ENCODE data around the gene PRDM16.

GRCh38 chr1:3415260-3416090, 346.5 kb downstream of the PRDM16 start:
- TF ChIP-seq CTCF (IDR thresholded peaks at IDR 0.05; ENCODE audit: low read depth, low read length, missing input control) (no peak), FOXA2 (IDR thresholded peaks at IDR 0.05) (no peak), JUND (IDR thresholded peaks at IDR 0.05) (no peak), GABPA (IDR thresholded peaks at IDR 0.05 in 1 of 2, conservative IDR thresholded peaks at IDR 0.05 in 1 of 2) (no peak), ZBTB33 (IDR thresholded peaks at IDR 0.05) (no peak), MAX (IDR thresholded peaks at IDR 0.05) (no peak), RAD21 (IDR thresholded peaks at IDR 0.05) (no peak), REST (IDR thresholded peaks at IDR 0.05) (no peak), SP1 (IDR thresholded peaks at IDR 0.05) (no peak), RXRA (IDR thresholded peaks at IDR 0.05) (no peak), TAF1 (conservative IDR thresholded peaks at IDR 0.05) (no peak), EGR1 (IDR thresholded peaks at IDR 0.05; ENCODE audit: low read depth in 2 of 2) (no peak), YY1 (IDR thresholded peaks at IDR 0.05) (no peak)
